Measurements from ENCODE around the gene INPP5A.

INPP5A gene

GRCh38 chr10:132580617-132581016, 43.0 kb downstream of the INPP5A start:
- CTCF ChIA-PET, result interaction anchor here (1.2 kb wide), 1 partner anchor 122 kb away, joined by 5 read pairs; no protein-coding TSS in a partner anchor
- no peak for TF ChIP-seq CTCF (IDR thresholded peaks at IDR 0.05; ENCODE audit: insufficient read depth, low read length, missing control alignments)
- DNase-seq (ENCODE audit: low read depth, low spot score), result no peak
- no peak overlapping the region for H3K4me3 ChIP-seq (ENCODE audit: low read depth, low read length)
- POLR2A ChIA-PET, result no interaction called here

- no peak for DNase-seq (ENCODE audit: low read depth, low spot score)
- no peak overlapping the region for H3K4me3 ChIP-seq (ENCODE audit: low read depth, low read length)
- TF ChIP-seq CTCF (IDR thresholded peaks at IDR 0.05; ENCODE audit: insufficient read depth, low read length, missing control alignments), result no peak
- ChIA-PET CTCF (interaction anchor here (1.2 kb wide), 1 partner anchor 123 kb away, joined by 5 read pairs; no protein-coding TSS in a partner anchor), POLR2A (interaction anchor here (0.6 kb wide), 1 partner anchor 413 kb away, joined by 4 read pairs; no protein-coding TSS in a partner anchor)
Measured at GRCh38 chr10:132582137-132582536, 44.5 kb downstream of the INPP5A start.

GRCh38 chr10:132582771-132583170, 45.2 kb downstream of the INPP5A start:
- CTCF ChIA-PET, result interaction anchor here (1.4 kb wide), 1 partner anchor 124 kb away, joined by 4 read pairs; no protein-coding TSS in a partner anchor
- TF ChIP-seq CTCF (IDR thresholded peaks at IDR 0.05; ENCODE audit: insufficient read depth, low read length, missing control alignments), result no peak
- no peak for DNase-seq (ENCODE audit: low read depth, low spot score)
- POLR2A ChIA-PET, result no interaction called here
- no peak overlapping the region for H3K4me3 ChIP-seq (ENCODE audit: low read depth, low read length)

GRCh38 chr10:132583456-132583855, 45.9 kb downstream of the INPP5A start:
- ChIA-PET POLR2A (no interaction called here), CTCF (interaction anchor here (1.4 kb wide), 2 partner anchors 8 to 125 kb away, joined by 3 to 4 read pairs; no protein-coding TSS in a partner anchor)
- H3K4me3 ChIP-seq (ENCODE audit: low read depth, low read length), result no peak overlapping the region
- TF ChIP-seq CTCF (IDR thresholded peaks at IDR 0.05; ENCODE audit: insufficient read depth, low read length, missing control alignments), result no peak
- no peak for DNase-seq (ENCODE audit: low read depth, low spot score)

GRCh38 chr10:132584081-132584480, 46.5 kb downstream of the INPP5A start:
- POLR2A ChIA-PET, result no interaction called here
- CTCF ChIA-PET, result interaction anchor here (1.4 kb wide), 2 partner anchors 8 to 126 kb away, joined by 3 to 4 read pairs; no protein-coding TSS in a partner anchor
- no peak for TF ChIP-seq CTCF (IDR thresholded peaks at IDR 0.05; ENCODE audit: insufficient read depth, low read length, missing control alignments)
- no peak overlapping the region for H3K4me3 ChIP-seq (ENCODE audit: low read depth, low read length)
- DNase-seq (ENCODE audit: low read depth, low spot score), result no peak

GRCh38 chr10:132585732-132586722, 48.4 kb downstream of the INPP5A start:
- no peak for TF ChIP-seq CTCF (IDR thresholded peaks at IDR 0.05; ENCODE audit: insufficient read depth, low read length, missing control alignments)
- no peak overlapping the region for H3K4me3 ChIP-seq (ENCODE audit: low read depth, low read length)
- no peak for DNase-seq (ENCODE audit: low read depth, low spot score)
- CTCF ChIA-PET, result no interaction called here
- POLR2A ChIA-PET, result no interaction called here
